ENCODE data around the gene PSRC1.
"Not testable (repeated sequence)": the region's sequence is repeated elsewhere in the genome, so short reads cannot be mapped to it uniquely, and the experiment has no call there.

Gene PSRC1

GRCh38 chr1:109282952-109283747, at the start of gene PSRC1:
PSRC1 (minus strand) TSS chr1:109283145.
- DNase-seq (ENCODE audit: low read depth), result peak; percentile 73

GRCh38 chr1:109331113-109331512, 48.2 kb upstream of the PSRC1 start:
- no peak for DNase-seq (ENCODE audit: low read depth)

- DNase-seq (ENCODE audit: low read depth), result no peak
These were observed 44.3 kb upstream of the PSRC1 start for GRCh38 chr1:109327285-109327684.

- DNase-seq (ENCODE audit: low read depth), result no peak
These were observed 40.0 kb upstream of the PSRC1 start for GRCh38 chr1:109322974-109323373.

GRCh38 chr1:109319114-109319513, 36.2 kb upstream of the PSRC1 start:
- no peak for DNase-seq (ENCODE audit: low read depth)

GRCh38 chr1:109316506-109316905, 33.6 kb upstream of the PSRC1 start:
- DNase-seq (ENCODE audit: low read depth), result no peak

- DNase-seq (ENCODE audit: low read depth), result no peak
These were observed 32.3 kb upstream of the PSRC1 start for GRCh38 chr1:109315288-109315687.

- peak; percentile 21 for DNase-seq (ENCODE audit: low read depth)
These were observed 31.9 kb upstream of the PSRC1 start for GRCh38 chr1:109314795-109315194.

GRCh38 chr1:109312978-109313775, 30.2 kb upstream of the PSRC1 start:
- DNase-seq (ENCODE audit: low read depth), result no peak

- no peak for DNase-seq (ENCODE audit: low read depth)
These were observed 29.3 kb upstream of the PSRC1 start for GRCh38 chr1:109312246-109312645.

GRCh38 chr1:109309347-109309746, 26.4 kb upstream of the PSRC1 start:
- DNase-seq (ENCODE audit: low read depth), result no peak

GRCh38 chr1:109307274-109308021, 24.5 kb upstream of the PSRC1 start:
- no peak for DNase-seq (ENCODE audit: low read depth)

GRCh38 chr1:109306832-109307273, 23.9 kb upstream of the PSRC1 start, which contains the start of gene MYBPHL:
MYBPHL (minus strand) TSS chr1:109307011; CDS start chr1:109306991, 20 bp downstream.
- DNase-seq (ENCODE audit: low read depth), result no peak

GRCh38 chr1:109305991-109306390, 23.0 kb upstream of the PSRC1 start:
- not testable (repeated sequence) for DNase-seq (ENCODE audit: low read depth)

- no peak for DNase-seq (ENCODE audit: low read depth)
These were observed 21.4 kb upstream of the PSRC1 start for GRCh38 chr1:109304226-109304920.

GRCh38 chr1:109301874-109302273, 18.9 kb upstream of the PSRC1 start:
- DNase-seq (ENCODE audit: low read depth), result no peak

GRCh38 chr1:109300650-109301151, 17.8 kb upstream of the PSRC1 start:
- no peak for DNase-seq (ENCODE audit: low read depth)

GRCh38 chr1:109299558-109300343, 16.8 kb upstream of the PSRC1 start:
- no peak for DNase-seq (ENCODE audit: low read depth)

- peak; percentile 82 for DNase-seq (ENCODE audit: low read depth)
These were observed 16.0 kb upstream of the PSRC1 start for GRCh38 chr1:109298666-109299557.

GRCh38 chr1:109296782-109297181, 13.8 kb upstream of the PSRC1 start:
- no peak for DNase-seq (ENCODE audit: low read depth)

Data from GM04503 (cell line).